AG10803 (cell line): ENCODE measurements around the gene CCDC136.

Experiments
- DNase-seq: peaks from one replicate; pipeline ENCODE4 v3.0.0; 2010; ENCODE audit warnings: low read depth
- H3K4me3 ChIP-seq: 2 replicates; pipeline ENCODE4 v1.5.1; 2011; ENCODE audit warnings: mild to moderate bottlenecking, low read length, control low read depth
- TF ChIP-seq, protein P1 (sequence below): conservative IDR thresholded peaks from 2 replicates; pipeline ENCODE4 v1.5.1; 2011; ENCODE audit warnings: mild to moderate bottlenecking, low read length, control low read depth, inconsistent platforms

The CCDC136 gene

GRCh38 chr7:128865996-128866877 lies 74.5 kb downstream of the CCDC136 start:
- no peak overlapping the region for H3K4me3 ChIP-seq
- TF ChIP-seq, protein P1, sequence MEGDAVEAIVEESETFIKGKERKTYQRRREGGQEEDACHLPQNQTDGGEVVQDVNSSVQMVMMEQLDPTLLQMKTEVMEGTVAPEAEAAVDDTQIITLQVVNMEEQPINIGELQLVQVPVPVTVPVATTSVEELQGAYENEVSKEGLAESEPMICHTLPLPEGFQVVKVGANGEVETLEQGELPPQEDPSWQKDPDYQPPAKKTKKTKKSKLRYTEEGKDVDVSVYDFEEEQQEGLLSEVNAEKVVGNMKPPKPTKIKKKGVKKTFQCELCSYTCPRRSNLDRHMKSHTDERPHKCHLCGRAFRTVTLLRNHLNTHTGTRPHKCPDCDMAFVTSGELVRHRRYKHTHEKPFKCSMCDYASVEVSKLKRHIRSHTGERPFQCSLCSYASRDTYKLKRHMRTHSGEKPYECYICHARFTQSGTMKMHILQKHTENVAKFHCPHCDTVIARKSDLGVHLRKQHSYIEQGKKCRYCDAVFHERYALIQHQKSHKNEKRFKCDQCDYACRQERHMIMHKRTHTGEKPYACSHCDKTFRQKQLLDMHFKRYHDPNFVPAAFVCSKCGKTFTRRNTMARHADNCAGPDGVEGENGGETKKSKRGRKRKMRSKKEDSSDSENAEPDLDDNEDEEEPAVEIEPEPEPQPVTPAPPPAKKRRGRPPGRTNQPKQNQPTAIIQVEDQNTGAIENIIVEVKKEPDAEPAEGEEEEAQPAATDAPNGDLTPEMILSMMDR, result no peak
- no peak for DNase-seq

- DNase-seq, result no peak
- H3K4me3 ChIP-seq, result no peak overlapping the region
- TF ChIP-seq, protein P1, result no peak
Observed at GRCh38 chr7:128867241-128867640, 75.5 kb downstream of the CCDC136 start.

DNA sequence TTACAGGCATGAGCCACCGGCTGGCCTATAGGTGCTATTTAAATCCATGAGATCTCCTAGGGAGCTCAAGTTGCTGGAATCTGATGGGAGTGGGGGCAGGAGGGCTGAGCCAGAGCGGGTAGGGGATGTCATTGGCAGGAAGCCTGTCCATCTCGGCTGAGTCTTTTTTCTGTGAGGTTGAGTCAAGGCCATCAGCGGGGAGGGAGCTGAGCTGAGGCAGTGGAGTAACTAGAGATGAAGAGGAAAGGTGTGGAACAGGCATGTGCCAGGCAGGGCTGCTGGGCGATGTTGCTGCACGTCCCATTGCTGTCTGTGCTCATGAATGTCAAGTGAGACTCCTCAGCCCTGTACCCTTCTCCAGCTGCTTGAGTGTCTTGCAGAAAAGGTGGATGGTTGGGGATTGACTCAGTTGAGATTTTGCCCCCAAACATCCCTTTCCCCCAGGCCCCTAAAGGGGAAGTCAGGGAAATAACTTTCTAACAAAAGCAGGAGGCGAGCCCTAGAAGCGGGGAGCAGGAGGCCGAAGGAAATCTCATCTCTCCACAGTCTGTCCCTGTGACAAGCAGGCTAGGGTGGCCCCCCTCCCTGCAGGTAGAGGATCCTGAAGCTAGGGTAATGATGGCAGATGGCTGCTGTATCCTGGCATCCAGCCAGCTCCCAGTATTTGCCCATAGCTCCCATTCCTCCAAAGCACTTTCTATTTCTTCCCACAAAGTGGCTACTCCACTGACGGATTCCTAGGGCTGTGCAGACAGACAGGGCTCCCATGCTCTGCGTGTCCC lies 76.3 kb downstream of the CCDC136 start:
- DNase-seq, result no peak
- no peak overlapping the region for H3K4me3 ChIP-seq
- TF ChIP-seq, protein P1, result no peak

DNA sequence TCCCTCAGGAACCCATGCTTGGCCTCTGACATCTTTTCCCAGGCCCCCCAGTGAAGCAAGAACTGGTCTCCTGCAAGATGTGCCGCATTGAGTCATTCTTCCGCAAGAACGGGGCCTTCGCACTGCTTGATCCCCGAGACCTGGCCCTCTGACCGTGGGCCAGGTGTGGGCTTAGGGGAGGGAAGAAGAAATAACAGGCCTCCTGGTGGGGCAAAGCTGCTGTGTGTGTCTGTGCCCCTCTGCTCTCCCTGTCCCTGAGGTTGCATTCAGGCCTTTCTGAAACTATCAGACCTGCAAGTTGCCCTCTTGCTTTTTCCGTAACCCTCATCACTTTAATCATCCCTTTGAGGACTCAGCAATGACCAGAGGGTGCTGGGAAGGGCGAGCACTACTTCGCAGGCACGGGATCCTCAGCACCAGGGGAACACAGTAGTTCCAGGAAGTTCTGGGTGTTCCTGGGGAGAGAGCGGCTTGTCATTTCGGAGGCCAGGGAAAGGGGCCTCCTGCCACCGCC lies 76.9 kb downstream of the CCDC136 start:
- no peak overlapping the region for H3K4me3 ChIP-seq
- TF ChIP-seq, protein P1, result no peak
- no peak for DNase-seq

GRCh38 chr7:128869138-128869943 lies 77.6 kb downstream of the CCDC136 start:
- TF ChIP-seq, protein P1, result no peak
- DNase-seq, result no peak

GRCh38 chr7:128869944-128870285 lies 78.1 kb downstream of the CCDC136 start:
- H3K4me3 ChIP-seq, result no peak overlapping the region
- DNase-seq, result no peak
- TF ChIP-seq, protein P1, result no peak

More at GRCh38 chr7:128869138-128869943, 77.6 kb downstream of the CCDC136 start:
- peak overlapping the region; percentile 49 for H3K4me3 ChIP-seq
